Measurements from ENCODE around the gene MAML3. TPM values are rescaled to one million over a fixed set of nuclear protein-coding genes. Genes with fewer than 3 reads are reported as not detected.

The MAML3 gene
- total and polyA plus RNA-seq, 2 of the 13 experiments (the other 11 are each of a cell fraction or from before 2014, with no cell fraction given) = 0.05 to 0.13 TPM

DNA sequence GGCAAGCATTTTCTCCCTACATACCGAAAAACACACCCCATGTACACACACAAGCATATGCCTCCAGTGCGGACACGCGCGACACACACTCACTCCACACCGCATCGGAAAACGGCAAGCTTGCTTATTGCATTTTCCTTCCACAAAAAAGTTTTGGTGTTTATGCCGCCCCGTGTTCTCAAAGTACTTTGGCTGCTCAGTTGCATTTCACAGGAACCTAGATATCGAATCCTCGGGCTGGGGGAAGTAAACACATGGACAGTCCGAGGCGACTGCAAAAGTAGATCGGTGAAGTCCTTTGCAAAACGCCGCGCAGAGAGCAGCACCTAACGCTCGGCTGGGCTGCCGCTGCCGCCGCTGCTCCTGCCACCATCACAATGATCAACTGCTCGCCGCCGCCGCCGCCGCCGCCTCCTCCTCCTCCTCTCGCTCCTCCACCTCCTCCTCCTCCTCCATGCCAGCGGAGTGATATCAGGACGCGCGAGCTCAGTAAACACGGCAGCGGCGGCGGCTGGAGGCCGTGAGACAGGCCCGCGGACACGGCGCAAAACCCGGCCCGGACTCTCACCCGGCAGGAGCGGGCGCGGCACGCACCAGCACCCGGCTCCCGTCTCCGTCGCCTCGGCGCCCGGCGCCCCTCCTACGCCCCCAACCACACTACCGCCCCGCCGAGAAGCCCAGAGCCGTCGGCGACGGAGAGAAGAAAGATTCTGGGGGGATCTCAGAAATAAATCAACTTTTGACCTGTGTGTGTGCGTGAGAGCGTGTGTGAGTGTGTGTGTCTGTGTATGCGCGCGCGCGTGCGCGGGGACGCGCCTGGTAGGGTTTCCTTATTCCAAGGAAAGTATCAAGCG is at the start of gene MAML3 (continued):
- TF ChIP-seq, protein P1, sequence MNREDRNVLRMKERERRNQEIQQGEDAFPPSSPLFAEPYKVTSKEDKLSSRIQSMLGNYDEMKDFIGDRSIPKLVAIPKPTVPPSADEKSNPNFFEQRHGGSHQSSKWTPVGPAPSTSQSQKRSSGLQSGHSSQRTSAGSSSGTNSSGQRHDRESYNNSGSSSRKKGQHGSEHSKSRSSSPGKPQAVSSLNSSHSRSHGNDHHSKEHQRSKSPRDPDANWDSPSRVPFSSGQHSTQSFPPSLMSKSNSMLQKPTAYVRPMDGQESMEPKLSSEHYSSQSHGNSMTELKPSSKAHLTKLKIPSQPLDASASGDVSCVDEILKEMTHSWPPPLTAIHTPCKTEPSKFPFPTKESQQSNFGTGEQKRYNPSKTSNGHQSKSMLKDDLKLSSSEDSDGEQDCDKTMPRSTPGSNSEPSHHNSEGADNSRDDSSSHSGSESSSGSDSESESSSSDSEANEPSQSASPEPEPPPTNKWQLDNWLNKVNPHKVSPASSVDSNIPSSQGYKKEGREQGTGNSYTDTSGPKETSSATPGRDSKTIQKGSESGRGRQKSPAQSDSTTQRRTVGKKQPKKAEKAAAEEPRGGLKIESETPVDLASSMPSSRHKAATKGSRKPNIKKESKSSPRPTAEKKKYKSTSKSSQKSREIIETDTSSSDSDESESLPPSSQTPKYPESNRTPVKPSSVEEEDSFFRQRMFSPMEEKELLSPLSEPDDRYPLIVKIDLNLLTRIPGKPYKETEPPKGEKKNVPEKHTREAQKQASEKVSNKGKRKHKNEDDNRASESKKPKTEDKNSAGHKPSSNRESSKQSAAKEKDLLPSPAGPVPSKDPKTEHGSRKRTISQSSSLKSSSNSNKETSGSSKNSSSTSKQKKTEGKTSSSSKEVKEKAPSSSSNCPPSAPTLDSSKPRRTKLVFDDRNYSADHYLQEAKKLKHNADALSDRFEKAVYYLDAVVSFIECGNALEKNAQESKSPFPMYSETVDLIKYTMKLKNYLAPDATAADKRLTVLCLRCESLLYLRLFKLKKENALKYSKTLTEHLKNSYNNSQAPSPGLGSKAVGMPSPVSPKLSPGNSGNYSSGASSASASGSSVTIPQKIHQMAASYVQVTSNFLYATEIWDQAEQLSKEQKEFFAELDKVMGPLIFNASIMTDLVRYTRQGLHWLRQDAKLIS (CRISPR knock-in tag; IDR thresholded peaks at IDR 0.05) = no peak
- TF ChIP-seq RNF2 (conservative IDR thresholded peaks at IDR 0.05; ENCODE audit: low read depth) = peak; percentile 88
- TF ChIP-seq, protein P2, sequence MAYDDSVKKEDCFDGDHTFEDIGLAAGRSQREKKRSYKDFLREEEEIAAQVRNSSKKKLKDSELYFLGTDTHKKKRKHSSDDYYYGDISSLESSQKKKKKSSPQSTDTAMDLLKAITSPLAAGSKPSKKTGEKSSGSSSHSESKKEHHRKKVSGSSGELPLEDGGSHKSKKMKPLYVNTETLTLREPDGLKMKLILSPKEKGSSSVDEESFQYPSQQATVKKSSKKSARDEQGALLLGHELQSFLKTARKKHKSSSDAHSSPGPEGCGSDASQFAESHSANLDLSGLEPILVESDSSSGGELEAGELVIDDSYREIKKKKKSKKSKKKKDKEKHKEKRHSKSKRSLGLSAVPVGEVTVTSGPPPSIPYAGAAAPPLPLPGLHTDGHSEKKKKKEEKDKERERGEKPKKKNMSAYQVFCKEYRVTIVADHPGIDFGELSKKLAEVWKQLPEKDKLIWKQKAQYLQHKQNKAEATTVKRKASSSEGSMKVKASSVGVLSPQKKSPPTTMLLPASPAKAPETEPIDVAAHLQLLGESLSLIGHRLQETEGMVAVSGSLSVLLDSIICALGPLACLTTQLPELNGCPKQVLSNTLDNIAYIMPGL (CRISPR knock-in tag; IDR thresholded peaks at IDR 0.05; ENCODE audit: borderline replicate concordance in 1 of 2, low read depth in 1 of 2) = peak in 1 of 2 experiments; percentile 71; a peak in 2 of 4 replicates
- no peak for TF ChIP-seq ZNF468 (CRISPR knock-in tag; IDR thresholded peaks at IDR 0.05)
- TF ChIP-seq MTERF4 (CRISPR knock-in tag; IDR thresholded peaks at IDR 0.05) = no peak
- TF ChIP-seq, protein P3, sequence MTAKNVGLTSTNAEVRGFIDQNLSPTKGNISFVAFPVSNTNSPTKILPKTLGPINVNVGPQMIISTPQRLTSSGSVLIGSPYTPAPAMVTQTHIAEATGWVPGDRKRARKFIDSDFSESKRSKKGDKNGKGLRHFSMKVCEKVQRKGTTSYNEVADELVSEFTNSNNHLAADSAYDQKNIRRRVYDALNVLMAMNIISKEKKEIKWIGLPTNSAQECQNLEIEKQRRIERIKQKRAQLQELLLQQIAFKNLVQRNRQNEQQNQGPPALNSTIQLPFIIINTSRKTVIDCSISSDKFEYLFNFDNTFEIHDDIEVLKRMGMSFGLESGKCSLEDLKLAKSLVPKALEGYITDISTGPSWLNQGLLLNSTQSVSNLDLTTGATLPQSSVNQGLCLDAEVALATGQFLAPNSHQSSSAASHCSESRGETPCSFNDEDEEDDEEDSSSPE (CRISPR knock-in tag; IDR thresholded peaks at IDR 0.05) = peak; percentile 42; the same call in 1 of the 2 replicates
- TF ChIP-seq, protein P4, sequence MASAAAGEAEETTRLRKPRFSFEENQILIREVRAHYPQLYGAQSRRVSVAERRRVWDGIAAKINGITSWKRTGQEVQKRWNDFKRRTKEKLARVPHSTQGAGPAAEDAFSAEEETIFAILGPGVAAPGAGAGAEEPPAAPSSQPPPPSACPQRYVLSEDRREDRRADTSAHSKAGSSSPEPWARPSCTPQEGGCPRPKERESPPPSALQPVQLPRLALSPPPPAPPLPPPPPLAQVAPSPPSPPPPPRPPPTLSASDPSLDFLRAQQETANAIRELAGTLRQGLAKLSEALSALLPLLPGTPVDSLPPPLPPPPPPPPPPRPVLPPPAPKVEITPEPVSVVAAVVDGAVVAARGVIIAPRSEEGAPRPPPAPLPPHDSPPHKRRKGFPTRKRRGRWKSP (CRISPR knock-in tag; IDR thresholded peaks at IDR 0.05) = peak; percentile 95
- no peak for TF ChIP-seq REL (CRISPR knock-in tag; conservative IDR thresholded peaks at IDR 0.05)
- peak; percentile 46; the same call in 1 of the 2 replicates for TF ChIP-seq ZNF232 (CRISPR knock-in tag; IDR thresholded peaks at IDR 0.05; ENCODE audit: borderline replicate concordance)
- peak; percentile 59; the same call in 1 of the 2 replicates for TF ChIP-seq ZSCAN21 (CRISPR knock-in tag; IDR thresholded peaks at IDR 0.05; ENCODE audit: borderline replicate concordance)
- no peak; the same call in 1 of the 2 replicates for TF ChIP-seq ZNF816 (CRISPR knock-in tag; IDR thresholded peaks at IDR 0.05; ENCODE audit: borderline replicate concordance)
- peak; percentile 51; the same call in 1 of the 2 replicates for TF ChIP-seq ZFP90 (CRISPR knock-in tag; IDR thresholded peaks at IDR 0.05; ENCODE audit: borderline replicate concordance)
- TF ChIP-seq, protein P5, sequence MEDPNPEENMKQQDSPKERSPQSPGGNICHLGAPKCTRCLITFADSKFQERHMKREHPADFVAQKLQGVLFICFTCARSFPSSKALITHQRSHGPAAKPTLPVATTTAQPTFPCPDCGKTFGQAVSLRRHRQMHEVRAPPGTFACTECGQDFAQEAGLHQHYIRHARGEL (CRISPR knock-in tag; IDR thresholded peaks at IDR 0.05) = no peak
- TF ChIP-seq, protein P6, sequence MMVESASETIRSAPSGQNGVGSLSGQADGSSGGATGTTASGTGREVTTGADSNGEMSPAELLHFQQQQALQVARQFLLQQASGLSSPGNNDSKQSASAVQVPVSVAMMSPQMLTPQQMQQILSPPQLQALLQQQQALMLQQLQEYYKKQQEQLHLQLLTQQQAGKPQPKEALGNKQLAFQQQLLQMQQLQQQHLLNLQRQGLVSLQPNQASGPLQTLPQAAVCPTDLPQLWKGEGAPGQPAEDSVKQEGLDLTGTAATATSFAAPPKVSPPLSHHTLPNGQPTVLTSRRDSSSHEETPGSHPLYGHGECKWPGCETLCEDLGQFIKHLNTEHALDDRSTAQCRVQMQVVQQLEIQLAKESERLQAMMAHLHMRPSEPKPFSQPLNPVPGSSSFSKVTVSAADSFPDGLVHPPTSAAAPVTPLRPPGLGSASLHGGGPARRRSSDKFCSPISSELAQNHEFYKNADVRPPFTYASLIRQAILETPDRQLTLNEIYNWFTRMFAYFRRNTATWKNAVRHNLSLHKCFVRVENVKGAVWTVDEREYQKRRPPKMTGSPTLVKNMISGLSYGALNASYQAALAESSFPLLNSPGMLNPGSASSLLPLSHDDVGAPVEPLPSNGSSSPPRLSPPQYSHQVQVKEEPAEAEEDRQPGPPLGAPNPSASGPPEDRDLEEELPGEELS (CRISPR knock-in tag; IDR thresholded peaks at IDR 0.05) = peak; percentile 86

Data from HepG2 (cell line).